SW 1271 (cell line): ENCODE results near the gene LUC7L2.
"Not testable (repeated sequence)": the region's sequence is repeated elsewhere in the genome, so short reads cannot be mapped to it uniquely, and the experiment has no call there.

ENCODE experiments used
- DNase-seq, 2 experiments: peaks; one replicate each; lab custom pipeline; 2025; lab: John Stamatoyannopoulos, UW

The LUC7L2 gene

DNA sequence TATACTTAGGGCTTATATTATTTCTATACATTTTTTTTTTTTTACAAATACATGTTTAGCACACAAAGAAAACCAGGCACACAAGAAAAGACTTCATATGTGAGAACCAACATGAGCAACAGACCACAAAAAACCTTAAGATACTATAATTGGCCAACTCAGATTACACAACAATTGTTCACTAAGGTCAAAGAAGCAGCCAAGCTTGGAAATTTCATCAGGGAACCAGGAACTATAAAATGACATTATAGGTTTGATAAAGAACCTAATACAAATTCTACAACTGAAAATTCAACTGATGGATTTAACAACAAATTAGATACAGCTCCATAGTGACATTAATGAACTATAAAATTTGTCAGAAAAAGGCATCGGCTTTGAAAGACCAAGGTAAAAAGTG, 4.4 kb upstream of the LUC7L2 start:
- no peak for DNase-seq

DNA sequence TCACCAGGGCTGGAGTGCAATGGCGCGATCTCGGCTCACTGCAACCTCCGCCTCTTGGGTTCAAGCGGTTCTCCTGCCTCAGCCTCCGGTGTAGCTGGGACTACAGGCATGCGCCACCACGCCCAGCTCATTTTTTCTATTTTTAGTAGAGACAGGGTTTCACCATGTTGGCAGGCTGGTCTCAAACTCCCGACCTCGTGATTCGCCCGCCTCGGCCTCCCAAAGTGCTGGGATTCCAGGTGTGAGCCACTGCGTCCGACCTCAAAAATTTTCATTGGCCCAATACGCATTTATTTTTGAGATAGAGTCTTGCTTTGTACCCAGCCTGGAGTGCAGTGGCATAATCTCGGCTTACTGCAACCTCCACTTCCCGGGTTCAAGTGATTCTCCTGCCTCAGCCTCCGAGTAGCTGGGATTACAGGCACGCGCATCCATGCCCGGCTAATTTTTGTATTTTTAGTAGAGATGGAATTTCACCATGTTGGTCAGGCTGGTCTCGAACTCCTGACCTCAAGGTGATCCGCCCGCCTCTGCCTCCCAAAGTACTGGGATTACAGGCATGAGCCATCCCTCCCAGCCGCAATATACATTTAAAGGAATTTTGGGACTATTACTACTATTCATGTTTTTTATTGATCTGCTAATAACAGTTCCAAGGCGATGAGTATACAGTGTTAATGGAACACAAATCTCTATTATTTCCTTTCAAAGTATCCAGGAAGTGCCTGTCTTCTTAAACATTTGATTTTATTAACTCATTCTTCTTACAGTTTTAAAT, 1.8 kb upstream of the LUC7L2 start:
- not testable (repeated sequence) for DNase-seq

DNA sequence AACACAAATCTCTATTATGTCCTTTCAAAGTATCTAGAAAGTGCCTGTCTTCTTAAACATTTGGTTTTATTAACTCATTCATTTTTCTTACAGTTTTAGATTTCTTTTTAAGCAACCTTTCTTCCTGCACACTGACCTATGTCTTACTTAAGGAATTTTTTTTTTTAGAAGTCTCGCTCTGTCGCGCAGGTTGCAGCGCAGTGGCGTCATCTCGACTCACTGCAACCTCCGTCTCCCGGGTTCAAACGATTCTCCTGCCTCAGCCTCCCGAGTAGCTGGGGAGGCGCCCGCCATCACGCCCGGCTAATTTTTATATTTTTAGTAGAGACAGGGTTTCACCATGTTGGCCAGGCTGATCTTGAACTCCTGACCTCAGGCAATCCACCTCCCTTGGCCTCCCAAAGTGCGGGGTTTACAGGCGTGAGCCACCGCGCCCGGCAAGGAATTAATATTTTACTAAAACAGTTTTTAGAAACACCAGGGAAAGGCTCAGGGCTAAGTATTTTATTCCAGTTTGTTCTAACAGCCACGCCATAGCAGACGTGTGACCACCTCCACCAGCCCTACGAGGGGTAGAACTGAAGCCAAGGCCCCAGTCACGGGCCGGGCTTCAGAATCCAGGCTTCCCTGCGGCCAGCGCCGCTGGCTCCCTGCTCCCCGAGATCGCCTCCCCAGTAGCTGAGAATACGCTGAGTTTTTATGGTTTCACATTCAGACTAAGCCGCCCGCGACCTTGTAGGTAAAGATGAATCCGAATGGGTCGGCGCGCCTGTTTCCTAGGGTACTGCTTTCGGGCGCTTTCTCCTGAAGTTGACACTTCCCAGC, 941 bp upstream of the LUC7L2 start:
- DNase-seq: peak; percentile 28 to 49

DNA sequence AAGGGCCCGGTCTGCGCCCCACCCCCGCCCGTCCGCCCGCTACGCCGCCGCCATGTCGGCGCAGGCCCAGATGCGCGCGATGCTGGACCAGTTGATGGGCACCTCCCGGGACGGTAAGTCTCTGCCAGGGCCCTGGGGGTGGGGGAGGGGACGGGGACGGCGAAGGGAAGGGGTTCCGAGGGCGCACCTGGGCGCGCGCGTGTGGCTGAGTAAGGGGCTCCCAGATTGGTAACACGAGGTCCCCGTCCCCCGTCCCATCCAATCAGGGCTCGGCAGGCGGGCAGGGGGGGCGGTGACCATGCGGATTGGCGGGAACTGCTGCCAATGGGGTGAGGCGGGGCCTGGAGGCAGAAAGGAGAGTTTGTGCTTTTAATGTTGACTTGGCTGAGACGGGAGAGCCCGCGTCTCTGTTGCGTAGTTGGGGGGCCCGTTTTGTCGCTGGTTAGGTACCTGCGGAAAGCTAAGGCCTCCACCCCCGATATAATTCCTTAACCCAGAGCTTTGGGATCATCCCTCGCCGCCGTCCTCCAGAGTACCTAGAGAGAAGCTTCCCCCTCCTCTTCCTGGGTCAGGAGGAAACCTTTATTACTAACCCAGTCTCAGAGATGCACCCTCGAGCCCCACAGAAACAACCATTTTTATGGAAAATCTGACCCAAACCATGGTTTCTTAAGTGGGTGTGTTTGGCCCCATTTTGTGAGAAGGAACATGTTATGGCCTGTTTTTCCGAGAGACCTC, 685 bp downstream of the LUC7L2 start:
- DNase-seq: peak; percentile 85 to 89

DNA sequence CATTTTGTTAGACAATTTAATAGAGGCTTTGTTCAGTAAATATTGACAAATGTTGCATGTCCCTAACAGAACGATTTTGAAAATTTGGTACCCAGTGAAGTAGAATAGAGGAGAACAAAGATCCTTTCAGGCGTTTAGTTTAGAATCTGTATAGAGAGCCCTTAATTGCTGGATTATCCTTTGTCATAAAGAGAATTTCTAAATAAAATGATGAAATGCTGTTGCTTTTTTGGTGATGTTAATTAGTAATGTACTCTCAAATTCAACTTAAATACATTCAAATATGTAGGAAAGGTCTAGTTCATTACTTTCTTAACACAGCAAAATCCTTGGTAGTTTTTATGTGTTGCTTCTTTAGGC, 1.2 kb downstream of the LUC7L2 start:
- DNase-seq: no peak

GRCh38 chr7:139361523-139361922, 1.8 kb downstream of the LUC7L2 start:
- DNase-seq: no peak

DNA sequence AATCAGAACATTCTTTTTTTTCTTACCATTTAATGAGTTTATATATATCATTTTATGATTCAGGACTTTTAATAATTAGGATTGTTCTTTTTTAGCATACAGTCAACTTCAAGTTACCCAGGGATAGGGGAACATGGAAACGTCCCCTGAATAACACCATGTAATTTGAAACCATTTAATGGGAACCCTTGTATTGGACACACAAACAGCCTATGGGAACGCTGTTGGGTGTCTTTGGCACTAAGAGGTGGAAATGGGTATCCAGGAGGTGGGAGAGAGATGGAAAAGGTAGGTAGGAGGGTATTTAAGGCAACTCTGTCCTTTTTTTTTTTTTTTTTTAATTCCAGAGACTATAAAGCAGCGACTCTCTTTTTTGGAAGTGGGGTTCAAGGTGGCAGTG, 2.6 kb downstream of the LUC7L2 start:
- no peak for DNase-seq

DNA sequence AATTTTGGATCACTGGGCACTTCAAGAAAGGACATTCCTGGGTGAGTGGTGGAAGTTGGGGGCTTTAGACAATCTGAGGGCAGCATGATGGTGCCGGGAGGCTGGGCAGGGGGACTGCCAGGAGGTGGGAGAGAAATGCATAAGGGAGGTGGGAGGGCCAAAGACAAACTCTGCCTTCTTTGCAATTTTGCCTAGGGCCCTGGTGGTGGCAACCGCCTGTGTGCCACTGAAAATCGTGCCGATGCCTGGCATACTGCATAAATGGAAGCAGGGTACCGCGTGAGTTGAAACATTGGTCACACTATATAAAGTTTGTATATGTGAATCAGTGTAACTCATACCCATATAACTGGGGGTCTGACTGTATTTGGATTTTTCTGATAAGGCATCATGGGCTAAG, 3.3 kb downstream of the LUC7L2 start:
- no peak for DNase-seq

DNA sequence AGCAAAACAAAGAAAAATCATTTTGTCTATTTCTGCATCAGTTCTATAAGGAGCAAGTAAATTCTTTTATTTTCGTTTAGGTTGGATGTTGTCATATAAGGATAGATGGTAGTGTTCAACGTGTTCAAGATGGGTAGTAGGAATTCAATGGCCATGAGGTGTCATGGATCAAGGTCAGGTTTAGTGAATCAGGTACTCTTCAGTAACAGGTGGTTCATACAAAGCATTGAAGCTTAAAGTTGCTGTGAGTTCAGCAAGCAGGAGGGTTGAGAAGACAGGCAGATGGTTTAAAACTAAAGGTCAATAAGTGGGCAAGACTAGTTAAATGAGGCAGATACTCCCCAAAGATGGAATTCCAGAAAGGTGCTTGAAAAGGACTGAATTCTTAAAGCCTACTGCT, 5.6 kb downstream of the LUC7L2 start:
- DNase-seq: no peak

GRCh38 chr7:139366400-139366799, 6.7 kb downstream of the LUC7L2 start:
- DNase-seq: no peak

GRCh38 chr7:139367438-139368155, 7.9 kb downstream of the LUC7L2 start:
- no peak for DNase-seq

DNA sequence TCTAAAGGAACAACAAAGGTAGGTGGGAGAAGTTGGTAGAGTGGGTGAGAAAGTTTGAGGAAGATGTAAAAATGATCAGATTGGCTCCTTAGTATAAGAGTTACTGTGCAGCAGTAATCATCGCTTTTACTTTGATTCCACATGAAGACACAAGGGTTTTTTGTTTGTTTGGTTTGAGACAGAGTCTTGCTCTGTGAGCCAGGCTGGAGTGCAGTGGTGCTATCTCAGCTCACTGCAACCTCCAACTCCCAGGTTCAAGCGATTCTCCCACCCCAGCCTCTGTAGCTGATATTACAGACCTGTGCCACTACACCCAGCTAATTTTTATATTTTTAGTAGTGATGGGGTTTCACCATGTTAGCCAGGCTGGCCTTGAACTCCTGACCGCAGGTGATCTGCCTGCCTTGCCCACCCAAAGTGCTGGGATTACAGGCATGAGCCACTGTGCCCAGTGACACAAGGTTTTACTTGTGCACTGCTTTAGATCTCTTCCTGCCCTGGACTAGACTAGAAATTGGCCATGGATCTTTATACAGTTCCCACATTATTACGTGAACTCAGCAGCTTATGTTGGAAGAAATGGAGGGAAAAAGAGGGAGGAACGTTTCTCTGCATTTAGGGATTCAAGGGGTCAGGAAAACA, 10.7 kb downstream of the LUC7L2 start:
- no peak for DNase-seq

GRCh38 chr7:139370943-139371313, 11.2 kb downstream of the LUC7L2 start:
- no peak for DNase-seq

DNA sequence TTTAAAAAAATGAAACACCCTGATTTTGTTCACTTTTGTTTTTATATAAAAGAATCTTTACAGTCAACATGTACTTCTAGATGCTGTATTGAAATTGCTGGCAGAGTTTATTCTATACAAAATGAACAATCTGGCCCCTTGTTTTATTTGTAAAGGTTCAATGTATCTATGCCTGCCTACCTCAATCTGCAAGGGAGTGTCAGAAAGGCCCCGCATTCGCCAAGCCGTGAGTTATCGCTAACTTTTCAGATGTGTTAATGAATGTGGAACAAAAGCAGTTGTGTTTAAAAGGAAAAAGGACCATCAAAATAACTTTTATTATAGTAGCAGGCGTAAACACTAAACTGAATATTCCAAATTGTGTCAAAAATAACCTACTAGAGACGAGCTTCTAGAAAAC, 14.6 kb downstream of the LUC7L2 start:
- DNase-seq: no peak

- DNase-seq: no peak
Measured at GRCh38 chr7:139382439-139382838, 22.7 kb downstream of the LUC7L2 start.

DNA sequence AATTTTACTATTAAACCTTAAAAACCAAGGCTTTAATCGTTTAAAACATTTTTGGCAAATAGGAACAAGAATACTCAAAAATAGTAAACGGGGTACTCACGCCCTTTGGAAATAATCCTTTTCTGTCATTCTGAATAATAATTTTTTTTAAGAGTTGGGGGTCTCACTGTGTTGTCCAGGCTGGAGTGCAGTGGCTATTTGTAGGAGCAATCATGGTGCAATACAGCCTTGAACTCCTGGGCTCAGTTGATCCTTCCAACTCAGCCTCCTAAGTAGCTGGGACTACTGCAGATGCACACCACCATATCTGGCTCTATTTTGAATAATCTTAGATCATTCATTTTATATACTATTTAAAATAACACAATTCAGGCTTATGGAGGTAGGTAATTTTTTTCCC, 24.9 kb downstream of the LUC7L2 start:
- DNase-seq: no peak

GRCh38 chr7:139387594-139387993, 27.9 kb downstream of the LUC7L2 start:
- no peak for DNase-seq

DNA sequence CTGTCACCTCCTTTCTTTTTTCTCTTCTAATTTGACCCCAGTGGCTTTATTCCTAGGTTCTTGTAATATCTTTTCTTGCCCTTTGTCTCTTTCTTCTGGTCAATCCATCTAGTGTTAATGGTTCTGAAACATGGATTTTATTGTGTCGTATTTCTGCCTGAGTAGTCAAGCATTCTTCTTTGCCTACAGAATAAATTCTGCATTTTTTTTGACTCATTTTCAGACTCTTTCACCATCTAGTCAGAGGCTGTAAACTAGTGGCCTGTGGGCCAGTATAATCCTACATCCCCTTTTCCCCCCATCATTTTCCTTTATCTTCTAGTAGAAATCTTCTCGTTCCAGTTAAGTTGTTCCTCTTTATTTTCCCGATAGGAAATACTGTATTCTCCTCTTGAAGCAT, 29.4 kb downstream of the LUC7L2 start:
- no peak for DNase-seq

DNA sequence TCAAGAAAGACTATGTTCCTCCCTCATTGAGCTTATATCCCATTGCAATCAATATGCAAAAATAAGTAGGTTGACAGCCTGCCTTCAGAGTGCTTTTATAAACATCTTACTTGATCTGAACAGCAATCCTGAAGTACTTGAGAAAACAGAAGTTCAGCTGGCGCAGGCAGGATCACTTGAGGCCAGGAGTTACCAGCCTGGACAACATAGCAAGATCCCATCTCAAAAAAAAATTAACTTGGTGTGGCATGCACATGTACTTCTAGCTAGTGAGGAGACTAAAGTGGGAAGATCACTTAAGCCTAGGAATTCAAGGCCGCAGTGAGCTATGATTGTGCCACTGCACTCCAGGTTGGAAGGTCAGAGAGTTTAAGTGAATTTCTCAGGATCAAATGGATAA, 30.1 kb downstream of the LUC7L2 start:
- no peak for DNase-seq

DNA sequence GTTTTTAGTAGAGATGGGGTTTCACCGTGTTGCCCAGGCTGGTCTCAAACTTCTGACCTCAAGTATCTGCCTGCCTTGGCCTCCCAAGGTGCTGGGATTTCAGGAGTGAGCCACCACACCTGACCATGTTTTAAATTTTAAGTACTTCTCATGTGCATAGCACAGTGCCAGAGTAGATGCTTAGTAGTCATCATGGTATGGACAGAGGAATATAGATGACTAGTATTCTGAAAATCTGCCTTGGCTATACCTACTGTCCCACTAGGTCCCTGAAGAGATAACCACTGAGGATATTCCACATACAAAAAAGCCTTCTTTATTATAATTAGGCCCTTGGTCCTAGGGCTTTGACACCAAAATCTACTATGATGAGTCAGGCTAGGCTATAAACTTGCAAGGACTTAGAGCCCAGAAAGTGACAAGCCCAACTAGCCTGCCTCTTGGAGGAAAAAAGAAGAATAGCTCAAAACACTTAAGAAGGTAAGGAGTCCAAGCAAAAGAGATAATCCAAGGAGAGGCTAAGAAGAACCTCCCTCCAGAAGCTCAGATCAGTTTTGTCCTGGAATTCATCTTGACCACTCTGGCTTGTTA, 34.0 kb downstream of the LUC7L2 start:
- DNase-seq: no peak

GRCh38 chr7:139394540-139394939, 34.8 kb downstream of the LUC7L2 start:
- DNase-seq: no peak
